ENCODE results near the gene MAPRE2. TPM values are rescaled to one million over a fixed set of nuclear protein-coding genes. Genes with fewer than 3 reads are reported as not detected.

Gene MAPRE2
- total RNA-seq, 1 experiment from 2014 or later = 32.0 TPM

- DNase-seq (ENCODE audit: low read depth) = no peak
These were observed 9.1 kb upstream of the MAPRE2 start for GRCh38 chr18:35032113-35032512.

DNA sequence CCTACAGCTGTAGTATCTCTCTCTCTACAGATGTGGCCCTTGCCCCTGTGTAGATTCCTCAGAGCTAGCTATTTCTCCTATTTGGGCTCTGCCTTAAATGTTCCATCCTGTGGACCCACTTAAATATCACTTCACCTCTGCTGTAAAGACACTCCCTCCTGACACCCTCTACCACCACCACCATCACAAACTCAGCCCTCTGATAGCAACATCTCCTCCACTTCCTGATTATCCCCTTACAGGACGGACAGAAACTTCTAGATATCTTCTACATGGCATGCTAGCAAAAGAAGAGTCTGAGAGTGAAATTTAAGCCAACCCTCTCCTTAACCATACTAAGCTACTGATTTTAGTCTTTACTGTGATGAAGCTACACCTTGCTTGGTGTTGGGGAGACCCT lies 3.2 kb upstream of the MAPRE2 start:
- DNase-seq (ENCODE audit: low read depth) = no peak

DNA sequence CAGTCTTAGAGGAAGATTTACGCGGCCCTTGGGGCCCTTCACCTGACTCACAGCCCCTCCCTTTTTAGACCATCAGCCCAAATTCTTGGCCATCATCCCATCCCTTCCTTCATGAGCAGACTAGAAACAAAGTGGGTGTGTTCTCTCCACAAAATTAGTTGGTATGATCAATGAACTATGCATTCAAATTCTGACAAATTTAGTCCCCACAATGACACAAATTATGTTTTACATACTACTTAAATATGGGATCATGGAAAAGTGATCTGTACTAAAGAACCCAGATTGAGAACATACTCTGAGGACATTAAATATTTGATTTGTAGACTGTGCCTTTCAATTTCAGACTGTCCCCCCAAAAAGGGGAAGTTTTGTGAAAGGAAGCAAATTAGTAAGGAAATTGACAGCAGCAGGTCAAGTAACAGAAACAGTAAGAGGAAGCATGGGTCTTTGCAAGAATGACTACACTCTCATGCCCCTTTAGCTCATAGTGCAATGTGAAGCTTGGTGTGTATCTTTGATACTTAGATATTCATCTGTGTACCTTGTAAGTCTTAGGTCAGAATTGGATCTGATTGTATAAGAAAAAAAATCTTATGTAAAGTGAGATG lies 2.2 kb upstream of the MAPRE2 start:
- DNase-seq (ENCODE audit: low read depth) = no peak

DNA sequence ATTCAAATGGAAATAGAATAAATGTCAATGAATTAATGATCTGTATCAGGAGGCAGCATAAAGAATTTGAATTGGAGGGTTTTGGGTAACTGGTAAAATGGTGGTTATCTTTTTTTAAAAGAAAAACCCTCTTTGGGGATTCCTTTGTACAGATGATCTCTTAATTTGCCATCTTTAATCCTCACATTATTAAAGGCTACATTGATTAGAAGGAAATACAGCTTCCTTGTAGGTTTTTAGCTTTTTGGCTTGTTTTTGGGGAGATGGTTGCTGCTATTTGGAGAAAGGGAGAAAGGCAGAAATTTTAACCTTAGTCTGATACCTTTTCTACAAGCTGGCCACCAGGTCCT lies 600 bp upstream of the MAPRE2 start:
- DNase-seq (ENCODE audit: low read depth) = no peak

- no peak for DNase-seq (ENCODE audit: low read depth)
These were observed 688 bp downstream of the MAPRE2 start for GRCh38 chr18:35041815-35042387.

DNA sequence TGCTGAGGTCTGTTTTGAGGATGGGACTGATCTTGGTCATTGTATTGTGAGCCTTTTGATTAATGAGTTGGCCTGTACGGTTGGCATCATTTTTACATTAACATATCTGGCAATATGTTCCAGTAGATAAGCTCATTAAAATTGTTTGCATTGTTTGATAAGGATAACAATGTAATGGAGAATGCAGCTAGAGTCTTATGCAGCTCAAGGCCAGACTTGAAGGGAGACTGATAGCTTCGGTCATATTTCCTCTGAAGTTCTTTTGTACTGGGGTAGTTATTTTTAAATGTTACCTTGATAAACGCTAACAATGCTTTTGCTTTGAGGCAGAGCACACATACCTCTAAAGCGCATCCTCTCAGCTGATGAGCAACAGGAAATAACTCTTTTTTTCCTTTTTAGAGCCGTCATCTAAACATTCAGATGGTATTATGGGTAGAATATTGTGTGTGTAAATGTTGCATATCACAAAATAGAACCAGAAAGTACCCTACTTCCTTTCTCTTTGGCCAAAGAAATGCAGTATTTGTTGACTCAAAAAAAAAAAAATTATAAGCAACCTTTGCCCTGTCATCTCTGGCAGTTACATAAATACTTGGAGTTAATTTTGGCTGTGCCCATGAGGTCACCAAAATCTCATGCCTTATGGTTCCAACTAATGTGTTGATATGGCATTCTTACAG lies 1.3 kb downstream of the MAPRE2 start:
- no peak for DNase-seq (ENCODE audit: low read depth)

GRCh38 chr18:35043207-35043606 lies 2.0 kb downstream of the MAPRE2 start:
- DNase-seq (ENCODE audit: low read depth) = no peak

GRCh38 chr18:35045121-35045520 lies 3.9 kb downstream of the MAPRE2 start:
- peak; percentile 33 for DNase-seq (ENCODE audit: low read depth)

- no peak for DNase-seq (ENCODE audit: low read depth)
These were observed 4.6 kb downstream of the MAPRE2 start for GRCh38 chr18:35045806-35046205.

- DNase-seq (ENCODE audit: low read depth) = no peak
These were observed 6.6 kb downstream of the MAPRE2 start for GRCh38 chr18:35047697-35048292.

GRCh38 chr18:35049111-35050027 lies 8.2 kb downstream of the MAPRE2 start:
- peak; percentile 39 for DNase-seq (ENCODE audit: low read depth)

- DNase-seq (ENCODE audit: low read depth) = peak; percentile 32
These were observed 8.9 kb downstream of the MAPRE2 start for GRCh38 chr18:35050028-35050546.

DNA sequence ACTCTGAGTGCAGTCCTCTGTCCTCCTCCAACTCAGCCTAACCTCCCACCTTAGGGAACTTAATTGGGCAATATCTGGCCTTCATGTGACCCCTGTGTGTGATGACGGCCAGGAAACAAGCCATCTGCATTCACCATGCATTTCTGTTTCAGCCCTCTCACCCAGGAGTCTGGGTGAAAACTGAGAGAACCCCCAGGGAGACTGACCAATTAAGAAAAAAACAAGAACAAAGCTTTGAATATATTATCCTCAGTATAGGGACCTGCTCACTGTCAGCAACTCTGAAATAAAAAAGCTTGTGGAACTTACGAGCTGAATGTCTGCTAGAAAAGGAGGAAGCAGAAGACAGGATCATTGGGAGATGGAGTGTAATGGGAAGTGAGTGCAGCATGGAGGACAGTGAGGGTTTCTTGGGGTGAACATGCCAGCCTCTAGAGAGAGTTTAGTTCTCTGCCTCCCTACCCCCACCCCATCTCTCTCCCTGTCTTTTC lies 9.5 kb downstream of the MAPRE2 start:
- no peak for DNase-seq (ENCODE audit: low read depth)

- peak; percentile 31 for DNase-seq (ENCODE audit: low read depth)
These were observed 10.6 kb downstream of the MAPRE2 start for GRCh38 chr18:35051641-35052377.

- no peak for DNase-seq (ENCODE audit: low read depth)
These were observed 13.2 kb downstream of the MAPRE2 start for GRCh38 chr18:35054401-35054800.

DNA sequence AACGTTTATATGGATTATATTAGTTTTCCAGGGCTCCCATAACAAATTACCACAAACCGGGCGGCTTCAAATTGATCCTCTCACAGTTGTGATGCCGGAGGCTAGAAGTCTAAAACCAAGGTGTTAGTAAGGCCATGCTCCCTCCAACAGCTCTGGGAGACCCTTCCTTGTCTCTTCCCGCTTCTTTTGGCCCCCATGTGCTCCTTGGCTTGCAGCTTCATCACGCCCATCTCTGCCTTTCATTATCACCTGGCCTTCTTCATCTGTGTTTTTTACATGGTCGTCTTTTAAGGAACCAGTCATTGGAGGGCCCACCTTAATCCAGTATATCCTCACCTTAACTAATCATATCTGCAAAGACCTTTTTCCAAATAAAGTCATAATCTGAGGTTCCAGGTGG lies 13.9 kb downstream of the MAPRE2 start:
- no peak for DNase-seq (ENCODE audit: low read depth)

DNA sequence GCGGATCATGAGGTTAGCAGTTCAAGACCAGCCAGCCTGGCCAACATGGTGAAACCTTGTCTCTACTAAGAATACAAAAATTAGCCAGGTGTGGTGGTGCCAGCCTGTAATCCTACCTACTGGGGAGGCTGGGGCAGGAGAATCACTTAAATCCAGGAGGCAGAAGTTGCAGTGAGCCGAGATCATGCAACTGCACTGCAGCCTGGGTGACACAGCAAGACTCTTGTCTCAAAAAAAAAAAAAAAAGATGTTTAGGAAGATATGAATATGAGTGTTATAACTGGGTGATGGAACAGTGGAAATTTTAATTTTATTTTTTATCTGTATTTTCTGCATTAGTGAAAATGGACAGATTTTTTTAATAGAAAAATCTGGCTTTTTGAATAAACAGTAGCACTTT lies 14.5 kb downstream of the MAPRE2 start:
- no peak for DNase-seq (ENCODE audit: low read depth)

DNA sequence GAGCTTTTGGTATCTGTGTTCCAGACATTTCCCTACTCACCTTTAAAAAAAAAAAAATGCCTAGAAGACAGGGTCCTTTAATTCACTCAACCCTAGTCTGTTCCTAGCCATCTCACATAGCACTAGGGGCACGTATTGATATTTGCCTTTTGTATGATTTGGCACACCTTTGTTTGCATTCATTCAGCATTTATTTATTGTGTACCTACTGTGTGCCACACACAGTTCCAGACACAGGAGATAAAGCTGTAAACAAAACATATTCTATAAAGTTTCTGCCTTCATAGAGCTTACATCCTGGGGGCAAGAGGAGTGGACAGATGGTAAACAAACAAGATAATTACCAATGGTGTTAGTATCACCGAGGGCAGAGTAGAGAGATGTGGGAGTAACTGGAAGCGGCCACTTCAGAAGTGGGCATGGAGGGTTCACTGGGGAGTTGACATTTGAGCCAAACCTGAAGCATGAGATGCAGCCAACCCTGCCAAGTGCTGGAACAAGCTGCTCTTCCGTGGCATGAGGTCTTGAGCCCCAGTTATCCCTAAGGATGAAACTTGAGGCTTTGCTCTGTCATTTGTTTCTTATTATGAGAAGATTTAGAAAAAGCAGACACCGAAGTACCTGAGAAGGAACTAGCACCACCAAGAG lies 18.2 kb downstream of the MAPRE2 start:
- DNase-seq (ENCODE audit: low read depth) = no peak

- no peak for DNase-seq (ENCODE audit: low read depth)
These were observed 19.1 kb downstream of the MAPRE2 start for GRCh38 chr18:35060122-35060815.

DNA sequence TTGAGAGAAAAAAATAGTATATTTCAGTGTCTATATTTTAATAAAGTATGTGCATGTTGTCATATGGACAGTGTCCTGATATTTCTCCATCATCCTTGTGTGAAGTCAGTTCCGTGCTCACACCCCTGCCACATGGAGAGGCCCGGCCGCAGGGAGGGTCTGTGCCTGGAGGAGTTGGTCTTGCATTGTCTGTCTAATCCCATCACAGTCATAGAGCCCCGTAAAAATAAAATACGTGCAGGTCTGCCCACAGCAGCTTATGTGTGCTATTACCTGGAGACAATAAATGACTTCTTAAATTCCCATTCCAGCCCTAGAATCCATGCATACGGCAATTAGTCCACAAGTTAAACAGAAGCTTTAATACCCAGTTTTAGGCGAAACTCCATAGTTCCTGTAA lies 20.1 kb downstream of the MAPRE2 start:
- no peak for DNase-seq (ENCODE audit: low read depth)
